Measurements from ENCODE around the gene SLC4A9. TPM values are rescaled to one million over a fixed set of nuclear protein-coding genes. Genes with fewer than 3 reads are reported as not detected.
A peak's percentile ranks its signal among the peaks of the same experiment; 100 is the strongest.

Gene SLC4A9
- total RNA-seq, 1 donor from 2014 or later: 1.8 TPM

- no peak overlapping the region for H3K4me3 Mint-ChIP-seq
- no peak for TF ChIP-seq CTCF (IDR thresholded peaks at IDR 0.05; ENCODE audit: unreplicated experiment)
- H3K36me3 Mint-ChIP-seq: no peaks in the 10 kb centered on the region
- H3K27ac Mint-ChIP-seq: no peak overlapping the region
- no peaks in the 10 kb centered on the region for H3K27me3 Mint-ChIP-seq (ENCODE audit: low read depth)
- no peak for DNase-seq (ENCODE audit: low spot score in 2 of 2, unreplicated experiment in 2 of 2)
- H3K4me1 Mint-ChIP-seq: peaks cover 14% of the 10 kb centered on the region
- H3K9me3 Mint-ChIP-seq: no peaks in the 10 kb centered on the region
Observed at GRCh38 chr5:140398379-140398811, 38.4 kb downstream of the SLC4A9 start.

DNA sequence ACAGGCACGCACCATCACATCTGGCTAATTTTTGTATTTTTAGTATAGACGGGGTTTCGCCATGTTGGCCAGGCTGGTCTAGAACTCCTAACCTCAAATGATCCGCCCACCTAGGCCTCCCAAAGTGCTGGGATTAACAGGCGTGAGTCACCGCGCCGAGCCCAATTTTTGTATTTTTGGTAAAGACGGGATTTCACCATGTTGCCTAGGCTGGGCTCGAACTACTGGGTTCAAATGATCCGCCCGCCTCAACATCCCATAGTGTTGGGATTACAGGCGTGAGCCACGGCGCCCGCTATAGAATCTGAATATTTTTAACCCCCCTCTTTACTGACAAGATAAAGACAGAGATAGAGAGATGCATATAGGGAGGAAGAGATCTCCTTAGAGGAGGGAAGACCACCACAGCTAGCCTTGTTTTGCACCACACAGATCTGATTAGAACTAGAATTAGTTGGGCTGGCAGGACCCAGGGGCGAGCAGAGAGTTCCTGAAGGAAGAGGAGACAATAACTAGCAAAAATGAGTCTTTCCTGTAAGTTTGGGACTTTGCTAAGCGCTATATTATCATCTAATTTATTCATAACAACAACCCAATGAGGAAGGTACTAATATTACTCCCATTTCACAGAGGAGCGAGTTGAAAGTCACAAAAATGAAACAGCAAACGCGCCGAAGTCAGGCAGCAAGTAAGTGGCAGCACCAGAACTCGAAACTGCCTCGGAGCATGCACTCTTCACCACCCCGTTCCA lies 40.2 kb downstream of the SLC4A9 start:
- peaks cover 1% of the 10 kb centered on the region for H3K36me3 Mint-ChIP-seq
- no peak overlapping the region for H3K4me3 Mint-ChIP-seq
- no peaks in the 10 kb centered on the region for H3K27me3 Mint-ChIP-seq (ENCODE audit: low read depth)
- no peak for TF ChIP-seq CTCF (IDR thresholded peaks at IDR 0.05; ENCODE audit: unreplicated experiment)
- H3K4me1 Mint-ChIP-seq: peaks cover 21% of the 10 kb centered on the region
- no peak for DNase-seq (ENCODE audit: low spot score in 2 of 2, unreplicated experiment in 2 of 2)
- H3K27ac Mint-ChIP-seq: peak overlapping the region; percentile 95
- no peaks in the 10 kb centered on the region for H3K9me3 Mint-ChIP-seq

GRCh38 chr5:140400730-140401361 lies 40.9 kb downstream of the SLC4A9 start:
- Mint-ChIP-seq H3K4me3 (no peak overlapping the region), H3K4me1 (peaks cover 21% of the 10 kb centered on the region), H3K27me3 (ENCODE audit: low read depth) (no peaks in the 10 kb centered on the region), H3K36me3 (peaks cover 3% of the 10 kb centered on the region), H3K9me3 (no peaks in the 10 kb centered on the region), H3K27ac (peak overlapping the region; percentile 95)
- TF ChIP-seq CTCF (IDR thresholded peaks at IDR 0.05; ENCODE audit: unreplicated experiment): no peak
- peak; percentile 74 to 90 for DNase-seq (ENCODE audit: low spot score in 2 of 2, unreplicated experiment in 2 of 2)

DNA sequence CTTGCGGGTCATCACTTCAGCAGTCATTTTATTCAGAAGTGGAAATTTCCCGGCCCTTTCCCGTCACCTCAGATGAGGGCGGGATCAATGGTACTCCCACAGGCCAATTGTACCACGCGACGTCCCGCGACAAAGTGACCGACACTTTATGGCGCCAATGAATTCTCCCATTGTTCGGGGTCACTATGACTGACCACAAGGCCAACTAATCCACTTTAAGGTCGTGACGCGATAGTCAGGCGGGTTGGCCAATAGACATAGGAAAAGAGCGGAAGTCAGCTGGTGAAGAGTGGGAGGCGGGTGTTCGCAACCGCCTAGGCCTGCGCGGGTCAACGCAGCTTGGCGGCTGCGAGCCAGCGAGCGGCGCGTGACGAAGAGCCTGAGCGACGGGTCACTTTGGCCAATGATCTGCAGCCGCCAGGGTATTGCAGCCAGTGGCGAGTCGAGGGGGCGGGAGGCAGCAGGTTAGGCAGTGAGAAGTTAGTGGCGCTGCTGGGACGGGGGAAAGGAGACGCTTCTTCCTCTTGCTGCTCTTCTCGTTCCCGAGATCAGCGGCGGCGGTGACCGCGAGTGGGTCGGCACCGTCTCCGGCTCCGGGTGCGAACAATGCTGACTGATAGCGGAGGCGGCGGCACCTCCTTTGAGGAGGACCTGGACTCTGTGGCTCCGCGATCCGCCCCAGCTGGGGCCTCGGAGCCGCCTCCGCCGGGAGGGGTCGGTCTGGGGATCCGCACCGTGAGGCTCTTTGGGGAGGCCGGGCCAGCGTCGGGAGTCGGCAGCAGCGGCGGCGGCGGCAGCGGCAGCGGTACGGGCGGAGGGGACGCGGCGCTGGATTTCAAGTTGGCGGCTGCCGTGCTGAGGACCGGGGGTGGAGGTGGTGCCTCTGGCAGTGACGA lies 41.6 kb downstream of the SLC4A9 start, which contains the start of gene ANKHD1:
Gene ANKHD1, plus strand, starts transcription at position 472 of the 896 bp plus-strand sequence. Its CDS starts 135 bp downstream, at position 607.
- Mint-ChIP-seq H3K4me1 (peaks cover 21% of the 10 kb centered on the region), H3K27ac (no peak within 1 kb of the TSS), H3K27me3 (ENCODE audit: low read depth) (no peaks in the 10 kb centered on the region), H3K36me3 (peaks cover 4% of the 10 kb centered on the region), H3K9me3 (no peaks in the 10 kb centered on the region), H3K4me3 (no peak within 1 kb of the TSS)
- TF ChIP-seq CTCF (IDR thresholded peaks at IDR 0.05; ENCODE audit: unreplicated experiment): no peak
- DNase-seq (ENCODE audit: low spot score in 2 of 2, unreplicated experiment in 2 of 2): peak; percentile 96 to 97

- Mint-ChIP-seq H3K36me3 (peaks cover 4% of the 10 kb centered on the region), H3K27ac (no peak overlapping the region), H3K9me3 (no peaks in the 10 kb centered on the region), H3K4me3 (no peak overlapping the region), H3K4me1 (peaks cover 21% of the 10 kb centered on the region), H3K27me3 (ENCODE audit: low read depth) (no peaks in the 10 kb centered on the region)
- TF ChIP-seq CTCF (IDR thresholded peaks at IDR 0.05; ENCODE audit: unreplicated experiment): no peak
- peak; percentile 32 to 61 for DNase-seq (ENCODE audit: low spot score in 2 of 2, unreplicated experiment in 2 of 2)
Observed at GRCh38 chr5:140402258-140403074, 42.5 kb downstream of the SLC4A9 start.

Data from mesothelial cell of epicardium (in vitro differentiated cells).